Neuronal stem cell (in vitro differentiated cells): ENCODE measurements around the gene LRRTM4.

Experiments used
- DNase-seq: peaks from one replicate; pipeline ENCODE4 v3.0.0-alpha.2; 2013; ENCODE audit warnings: low spot score
- H2AFZ ChIP-seq: one replicate; pipeline ENCODE4 v1.6.1; 2013; ENCODE audit warnings: mild to moderate bottlenecking, low read length, inconsistent platforms
- H2AK5ac ChIP-seq: 2 replicates; pipeline ENCODE4 v1.6.1; 2013; ENCODE audit warnings: low read depth, mild to moderate bottlenecking, inconsistent platforms, low read length, moderate library complexity, mixed read lengths
- H2BK120ac ChIP-seq: 2 replicates; pipeline ENCODE4 v1.6.1; 2013; ENCODE audit warnings: low read depth, mild to moderate bottlenecking, inconsistent platforms, low read length, moderate library complexity, mixed read lengths
- H2BK12ac ChIP-seq: one replicate; pipeline ENCODE4 v1.6.1; 2013; ENCODE audit warnings: low read length, inconsistent platforms
- H2BK15ac ChIP-seq: 2 replicates; pipeline ENCODE4 v1.6.1; 2013; ENCODE audit warnings: mild to moderate bottlenecking, low read length, inconsistent platforms, mixed read lengths
- H2BK5ac ChIP-seq: one replicate; pipeline ENCODE4 v1.6.1; 2013; ENCODE audit warnings: inconsistent platforms, mild to moderate bottlenecking, low read length, moderate library complexity
- H3K14ac ChIP-seq: one replicate; pipeline ENCODE4 v1.6.1; 2013; ENCODE audit warnings: low read length, inconsistent platforms
- H3K18ac ChIP-seq: 2 replicates; pipeline ENCODE4 v1.6.1; 2013; ENCODE audit warnings: low read length, inconsistent platforms
- H3K23ac ChIP-seq: 2 replicates; pipeline ENCODE4 v1.6.1; 2013; ENCODE audit warnings: low read depth, mild to moderate bottlenecking, mixed read lengths, low read length, inconsistent platforms; ENCODE audit not compliant: poor library complexity
- H3K27ac ChIP-seq: replicated peaks from 3 replicates; pipeline ENCODE4 v1.5.1; 2013; ENCODE audit warnings: low read length, inconsistent platforms
- H3K27me3 ChIP-seq, 3 experiments: 2 replicates each; pipeline ENCODE4 v1.6.1; 2013; ENCODE audit warnings: low read length in 3 of 3, mild to moderate bottlenecking in 2 of 3, inconsistent platforms in 1 of 3, low read depth in 1 of 3, mixed read lengths in 1 of 3, moderate library complexity in 1 of 3; ENCODE audit not compliant: control insufficient read depth in 3 of 3, insufficient read depth in 3 of 3
- H3K36me3 ChIP-seq, 2 donors: replicated peaks in 1 of 2; 2 replicates each; pipeline ENCODE4 v1.6.1; 2013; ENCODE audit warnings: low read length in 2 of 2; ENCODE audit not compliant: control insufficient read depth in 2 of 2, insufficient read depth in 2 of 2
- H3K4ac ChIP-seq: 2 replicates; pipeline ENCODE4 v1.6.1; 2013; ENCODE audit warnings: inconsistent platforms, mild to moderate bottlenecking, low read length, moderate library complexity
- H3K4me1 ChIP-seq, 2 donors: 1 replicate in 1 of 2; 2 replicates in 1 of 2; pipeline ENCODE4 v1.6.1; 2013; ENCODE audit warnings: low read length in 2 of 2, low read depth in 1 of 2; ENCODE audit not compliant: control insufficient read depth in 2 of 2, insufficient read depth in 1 of 2
- H3K4me2 ChIP-seq: one replicate; pipeline ENCODE4 v1.6.1; 2013; ENCODE audit warnings: mild to moderate bottlenecking, low read length, inconsistent platforms; ENCODE audit not compliant: insufficient read depth, poor library complexity, severe bottlenecking
- H3K4me3 ChIP-seq, 2 donors: 2 replicates each; pipeline ENCODE4 v1.5.1; 2013; ENCODE audit warnings: low read length in 2 of 2, mild to moderate bottlenecking in 2 of 2, inconsistent platforms in 1 of 2, moderate library complexity in 1 of 2
- H3K79me1 ChIP-seq: one replicate; pipeline ENCODE4 v1.6.1; 2013; ENCODE audit warnings: low read depth, mild to moderate bottlenecking, inconsistent platforms, low read length, moderate library complexity
- H3K9ac ChIP-seq: one replicate; pipeline ENCODE4 v1.6.1; 2013; ENCODE audit warnings: mild to moderate bottlenecking, low read depth, low read length, inconsistent platforms; ENCODE audit not compliant: poor library complexity
- H3K9me3 ChIP-seq, 2 donors: replicated peaks in 1 of 2; 2 replicates each; pipeline versions ENCODE3 to v1.6.1; 2013; ENCODE audit warnings: low read length in 2 of 2, mild to moderate bottlenecking in 2 of 2, inconsistent platforms in 1 of 2, low read depth in 1 of 2, mixed read lengths in 1 of 2, moderate library complexity in 1 of 2; ENCODE audit not compliant: control insufficient read depth in 2 of 2, insufficient read depth in 1 of 2
- H4K8ac ChIP-seq: one replicate; pipeline ENCODE4 v1.6.1; 2013; ENCODE audit warnings: low read depth, mild to moderate bottlenecking, inconsistent platforms, low read length, moderate library complexity
- H4K91ac ChIP-seq: one replicate; pipeline ENCODE4 v1.6.1; 2013; ENCODE audit warnings: low read length, low read depth, mild to moderate bottlenecking, inconsistent platforms; ENCODE audit not compliant: poor library complexity
- WGBS, 2 donors: extraction: QIAGEN DNeasy Blood & Tissue Kit; methylation state at CpG; one replicate each; pipeline ENCODE4 v1.1.7; 2013; ENCODE audit warnings: missing lambda C conversion rate in 2 of 2, mixed read lengths in 1 of 2; ENCODE audit not compliant: insufficient read length in 2 of 2, insufficient replicate concordance in 1 of 2; ENCODE audit errors: extremely low coverage in 2 of 2; 5-methylcytosine and 5-hydroxymethylcytosine counted together

The LRRTM4 gene

DNA sequence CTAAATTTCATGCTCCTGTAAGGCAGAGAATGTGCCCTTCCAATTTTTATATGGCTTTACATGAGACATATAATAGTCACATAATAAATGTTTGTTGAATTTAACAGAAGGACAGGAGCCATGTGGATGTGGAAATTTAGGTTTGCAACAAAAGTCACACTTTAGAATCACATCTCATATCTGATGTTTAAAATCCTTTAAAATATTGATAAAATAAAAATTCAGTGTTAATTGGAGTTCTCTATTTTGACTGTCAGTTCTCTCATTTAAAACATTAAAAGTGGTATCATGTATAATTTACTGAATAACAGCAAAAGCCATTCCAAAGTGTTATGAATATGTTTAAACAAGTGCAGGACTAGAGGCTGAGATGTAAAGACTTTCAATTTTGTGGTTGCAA is 594.1 kb downstream of the LRRTM4 start:
- H4K91ac ChIP-seq = no peak overlapping the region
- no peaks in the 10 kb centered on the region for H3K9me3 ChIP-seq
- no peak overlapping the region for H3K9ac ChIP-seq
- H2BK12ac ChIP-seq = no peak overlapping the region
- H2BK15ac ChIP-seq = no peak overlapping the region
- H3K36me3 ChIP-seq = no peaks in the 10 kb centered on the region
- no peak overlapping the region for H2AK5ac ChIP-seq
- no peak overlapping the region for H3K18ac ChIP-seq
- no peak overlapping the region for H3K4me3 ChIP-seq
- no peak overlapping the region for H3K27ac ChIP-seq
- H2AFZ ChIP-seq = no peak overlapping the region
- H3K4ac ChIP-seq = no peak overlapping the region
- H3K4me1 ChIP-seq = no peaks in the 10 kb centered on the region
- no peak overlapping the region for H4K8ac ChIP-seq
- H3K23ac ChIP-seq = no peak overlapping the region
- no peaks in the 10 kb centered on the region for H3K79me1 ChIP-seq
- H3K4me2 ChIP-seq = no peak overlapping the region
- no peak overlapping the region for H2BK120ac ChIP-seq
- no peak overlapping the region for H3K14ac ChIP-seq
- H2BK5ac ChIP-seq = no peak overlapping the region
- DNase-seq = no peak
- H3K27me3 ChIP-seq = no peaks in the 10 kb centered on the region

DNA sequence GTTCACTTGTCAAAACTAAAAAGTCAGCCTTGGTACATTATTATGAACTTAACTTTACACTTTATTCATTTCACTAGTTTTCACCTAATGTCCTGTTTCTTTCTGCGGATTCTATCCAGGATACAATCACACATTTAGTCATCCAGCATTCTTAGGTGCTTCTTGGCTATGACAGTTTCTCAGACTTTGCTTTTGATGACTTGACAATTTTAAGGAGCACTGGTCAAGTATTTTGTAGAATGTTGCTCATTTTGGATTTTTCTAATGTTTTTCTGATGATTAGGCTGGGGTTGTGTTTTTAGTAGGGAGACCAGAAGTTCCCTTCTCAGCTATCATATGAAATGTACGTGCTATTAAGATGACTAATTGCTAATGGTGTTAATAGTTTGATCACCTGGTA is 601.2 kb downstream of the LRRTM4 start:
- Histone ChIP-seq H2AK5ac (no peak overlapping the region), H3K4me3 (no peak overlapping the region), H4K91ac (no peak overlapping the region), H3K18ac (no peak overlapping the region), H3K27me3 (no peaks in the 10 kb centered on the region), H3K4ac (no peak overlapping the region), H3K23ac (no peak overlapping the region), H2BK5ac (no peak overlapping the region), H3K9ac (no peak overlapping the region), H2BK15ac (no peak overlapping the region), H3K14ac (no peak overlapping the region), H3K36me3 (no peaks in the 10 kb centered on the region), H2AFZ (no peak overlapping the region), H3K4me1 (no peaks in the 10 kb centered on the region), H3K79me1 (no peaks in the 10 kb centered on the region), H3K4me2 (no peak overlapping the region), H2BK120ac (no peak overlapping the region), H4K8ac (no peak overlapping the region), H3K9me3 (no peaks in the 10 kb centered on the region), H2BK12ac (no peak overlapping the region), H3K27ac (no peak overlapping the region)
- WGBS, 2 donors = no CpG with 5 or more reads among the region's 2 CpGs
- no peak for DNase-seq

DNA sequence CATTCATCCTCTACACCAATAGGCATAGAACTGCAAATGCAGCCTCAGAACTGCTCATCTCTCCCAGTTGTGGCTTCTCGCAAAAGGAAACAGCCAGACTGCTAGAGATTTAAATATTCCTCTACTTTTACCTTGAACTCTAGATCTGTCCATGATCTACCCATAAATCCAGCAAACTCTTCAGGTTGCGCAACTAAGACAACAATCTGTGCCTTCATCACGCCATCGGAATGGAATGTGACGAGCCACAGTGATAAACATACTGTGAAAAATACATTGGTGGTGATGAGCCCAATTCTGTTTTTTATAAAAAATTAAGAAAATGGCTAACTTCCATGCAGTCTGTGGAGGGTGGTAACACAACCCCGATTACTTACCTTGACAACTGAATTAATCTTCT is 626.7 kb downstream of the LRRTM4 start:
- H3K4ac ChIP-seq = no peak overlapping the region
- no peak overlapping the region for H3K4me2 ChIP-seq
- no peaks in the 10 kb centered on the region for H3K4me1 ChIP-seq
- H3K27me3 ChIP-seq = no peaks in the 10 kb centered on the region
- no peak overlapping the region for H3K23ac ChIP-seq
- H3K18ac ChIP-seq = no peak overlapping the region
- no peak overlapping the region for H2AK5ac ChIP-seq
- no peak overlapping the region for H3K14ac ChIP-seq
- no peak overlapping the region for H4K91ac ChIP-seq
- no peaks in the 10 kb centered on the region for H3K36me3 ChIP-seq
- H3K27ac ChIP-seq = no peak overlapping the region
- no peak overlapping the region for H2BK120ac ChIP-seq
- no peaks in the 10 kb centered on the region for H3K9me3 ChIP-seq
- H4K8ac ChIP-seq = no peak overlapping the region
- no peak overlapping the region for H2BK15ac ChIP-seq
- H3K79me1 ChIP-seq = no peaks in the 10 kb centered on the region
- no peak overlapping the region for H3K4me3 ChIP-seq
- no peak overlapping the region for H2AFZ ChIP-seq
- H2BK5ac ChIP-seq = no peak overlapping the region
- no CpG with 5 or more reads among the region's 6 CpGs for WGBS, 2 donors
- H3K9ac ChIP-seq = no peak overlapping the region
- DNase-seq = no peak
- H2BK12ac ChIP-seq = no peak overlapping the region

DNA sequence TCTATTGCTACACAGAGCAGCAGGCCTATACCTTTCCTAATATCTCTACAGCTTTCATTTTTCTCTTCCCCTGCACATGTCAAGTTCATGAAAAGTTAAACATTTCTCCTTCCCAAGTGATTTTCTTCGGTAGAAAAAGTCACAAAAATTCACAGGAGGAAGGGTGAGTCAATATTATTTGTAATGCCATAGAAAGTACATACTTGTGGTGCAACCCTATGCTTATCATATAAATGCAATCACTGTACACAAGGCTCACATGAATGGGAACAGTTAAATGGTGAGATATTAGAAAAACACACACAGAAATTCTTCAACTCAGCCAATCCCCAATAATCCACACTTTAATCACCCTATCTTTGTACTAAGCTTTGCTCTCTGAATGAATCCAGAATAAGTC is 651.6 kb downstream of the LRRTM4 start:
- Histone ChIP-seq H3K27me3 (no peaks in the 10 kb centered on the region), H2BK120ac (no peak overlapping the region), H3K23ac (no peak overlapping the region), H3K79me1 (no peaks in the 10 kb centered on the region), H3K4me3 (no peak overlapping the region), H2AFZ (no peak overlapping the region), H4K91ac (no peak overlapping the region), H2BK12ac (no peak overlapping the region), H3K9me3 (no peaks in the 10 kb centered on the region), H3K4ac (no peak overlapping the region), H2AK5ac (no peak overlapping the region), H4K8ac (no peak overlapping the region), H3K4me2 (no peak overlapping the region), H3K27ac (no peak overlapping the region), H2BK15ac (no peak overlapping the region), H3K18ac (no peak overlapping the region), H3K4me1 (no peaks in the 10 kb centered on the region), H3K36me3 (no peaks in the 10 kb centered on the region), H3K9ac (no peak overlapping the region), H2BK5ac (no peak overlapping the region), H3K14ac (no peak overlapping the region)
- no peak for DNase-seq
- WGBS, 2 donors = no CpG with 5 or more reads among the region's 1 CpG
